HG03442 (cell line): ENCODE data around the gene NR6A1.
"Not testable (repeated sequence)": the region's sequence is repeated elsewhere in the genome, so short reads cannot be mapped to it uniquely, and the experiment has no call there.

Source experiments
- ATAC-seq: cut with Tn5 transposase; IDR thresholded peaks from one replicate; pipeline ENCODE4 v1.9.1; 2021; ENCODE audit warnings: mild to moderate bottlenecking, moderate library complexity; ENCODE audit not compliant: unreplicated experiment

Gene NR6A1

GRCh38 chr9:124623966-124624734 is 147.0 kb downstream of the NR6A1 start:
- ATAC-seq: no peak

GRCh38 chr9:124622882-124623281 is 148.2 kb downstream of the NR6A1 start:
- no peak for ATAC-seq

GRCh38 chr9:124621371-124622328 is 149.5 kb downstream of the NR6A1 start:
- ATAC-seq: peak; percentile 57

- no peak for ATAC-seq
Observed at GRCh38 chr9:124618476-124618875, 152.6 kb downstream of the NR6A1 start.

GRCh38 chr9:124617477-124618141 is 153.5 kb downstream of the NR6A1 start:
- no peak for ATAC-seq

- no peak for ATAC-seq
Observed at GRCh38 chr9:124616961-124617360, 154.2 kb downstream of the NR6A1 start.

GRCh38 chr9:124615840-124616239 is 155.3 kb downstream of the NR6A1 start:
- not testable (repeated sequence) for ATAC-seq

GRCh38 chr9:124615100-124615742 is 155.9 kb downstream of the NR6A1 start:
- ATAC-seq: no peak

GRCh38 chr9:124613849-124614248 is 157.3 kb downstream of the NR6A1 start:
- ATAC-seq: no peak

- no peak for ATAC-seq
Observed at GRCh38 chr9:124611106-124611505, 160.0 kb downstream of the NR6A1 start.

- no peak for ATAC-seq
Observed at GRCh38 chr9:124606027-124606426, 165.1 kb downstream of the NR6A1 start.

- ATAC-seq: no peak
Observed at GRCh38 chr9:124605258-124605657, 165.9 kb downstream of the NR6A1 start.

- no peak for ATAC-seq
Observed at GRCh38 chr9:124602632-124603031, 168.5 kb downstream of the NR6A1 start.

- ATAC-seq: no peak
Observed at GRCh38 chr9:124602204-124602603, 168.9 kb downstream of the NR6A1 start.

- ATAC-seq: no peak
Observed at GRCh38 chr9:124600407-124600806, 170.7 kb downstream of the NR6A1 start.

GRCh38 chr9:124599121-124599795 is 171.9 kb downstream of the NR6A1 start:
- ATAC-seq: no peak

- no peak for ATAC-seq
Observed at GRCh38 chr9:124598048-124598447, 173.1 kb downstream of the NR6A1 start.

GRCh38 chr9:124596172-124596839 is 174.8 kb downstream of the NR6A1 start:
- no peak for ATAC-seq

GRCh38 chr9:124595743-124596142 is 175.4 kb downstream of the NR6A1 start:
- no peak for ATAC-seq

- ATAC-seq: no peak
Observed at GRCh38 chr9:124594673-124595072, 176.4 kb downstream of the NR6A1 start.
